HG02884 (cell line): ENCODE results near the gene POLR3H.

Source experiments
- ATAC-seq: cut with Tn5 transposase; IDR thresholded peaks from one replicate; pipeline ENCODE4 v1.9.1; 2021; ENCODE audit warnings: mild to moderate bottlenecking, moderate library complexity; ENCODE audit not compliant: unreplicated experiment

POLR3H gene

GRCh38 chr22:41522813-41523212 lies 21.5 kb downstream of the POLR3H start:
- no peak for ATAC-seq

- ATAC-seq, result no peak
Observed at GRCh38 chr22:41521126-41521525, 23.1 kb downstream of the POLR3H start.

GRCh38 chr22:41518048-41518347 lies 26.3 kb downstream of the POLR3H start:
- no peak for ATAC-seq

- no peak for ATAC-seq
Observed at GRCh38 chr22:41517172-41518047, 26.9 kb downstream of the POLR3H start.

GRCh38 chr22:41516462-41516861 lies 27.8 kb downstream of the POLR3H start:
- no peak for ATAC-seq

GRCh38 chr22:41513391-41513790 lies 30.9 kb downstream of the POLR3H start:
- no peak for ATAC-seq

GRCh38 chr22:41512421-41513194 lies 31.7 kb downstream of the POLR3H start:
- ATAC-seq, result no peak

- no peak for ATAC-seq
Observed at GRCh38 chr22:41511521-41511968, 32.7 kb downstream of the POLR3H start.

- ATAC-seq, result no peak
Observed at GRCh38 chr22:41508770-41509170, 35.5 kb downstream of the POLR3H start.

GRCh38 chr22:41507330-41508063 lies 36.8 kb downstream of the POLR3H start:
- ATAC-seq, result no peak

GRCh38 chr22:41505511-41506220 lies 38.6 kb downstream of the POLR3H start:
- ATAC-seq, result no peak

GRCh38 chr22:41504816-41505215 lies 39.5 kb downstream of the POLR3H start:
- ATAC-seq, result no peak

- ATAC-seq, result no peak
Observed at GRCh38 chr22:41504397-41504796, 39.9 kb downstream of the POLR3H start.

GRCh38 chr22:41501209-41501608 lies 43.1 kb downstream of the POLR3H start:
- ATAC-seq, result no peak

- ATAC-seq, result no peak
Observed at GRCh38 chr22:41500303-41500702, 44.0 kb downstream of the POLR3H start.

- ATAC-seq, result no peak
Observed at GRCh38 chr22:41499624-41500280, 44.5 kb downstream of the POLR3H start.

- no peak for ATAC-seq
Observed at GRCh38 chr22:41498303-41498835, 45.9 kb downstream of the POLR3H start.

GRCh38 chr22:41491374-41492100 lies 52.7 kb downstream of the POLR3H start:
- no peak for ATAC-seq

GRCh38 chr22:41488596-41489385 lies 55.5 kb downstream of the POLR3H start:
- ATAC-seq, result no peak
